Thyroid gland (tissue), 4 donors: ENCODE data around the gene SYTL2.

Source experiments
- CTCF ChIP-seq, 6 experiments: fragments of 200-600 bp in 3 of 6; fragments of 450-650 bp in 3 of 6; sonication (generic) in 3 of 6; IDR thresholded peaks; one replicate each; pipeline ENCODE4 v1.5.1; 2016 to 2019; ENCODE audit warnings: antibody characterized with exemption in 6 of 6, mild to moderate bottlenecking in 2 of 6, inconsistent platforms in 1 of 6, moderate library complexity in 1 of 6
- POLR2A ChIP-seq, 2 donors: fragments of 450-650 bp; IDR thresholded peaks; one replicate each; pipeline ENCODE4 v1.6.1; 2017; ENCODE audit warnings: antibody characterized with exemption in 2 of 2, mild to moderate bottlenecking in 2 of 2, moderate library complexity in 1 of 2

- TF ChIP-seq CTCF (IDR thresholded peaks at IDR 0.05) (no peak), POLR2A (IDR thresholded peaks at IDR 0.05) (no peak)
These were observed 105.1 kb downstream of the SYTL2 start for GRCh38 chr11:85705800-85706199.
